MM.1S (cell line): ENCODE measurements around the gene ALPI.

ENCODE experiments used
- CTCF ChIP-seq: fragments of 300-600 bp; sonication (generic); IDR thresholded peaks from 2 replicates; pipeline ENCODE4 v1.5.1; 2016; ENCODE audit warnings: antibody characterized with exemption, low read length, mixed read lengths
- EZH2 ChIP-seq: fragments of 300-600 bp; sonication (generic); optimal IDR thresholded peaks from 2 replicates; pipeline ENCODE3; 2017; ENCODE audit warnings: low read depth, mild to moderate bottlenecking, antibody characterized with exemption, low read length, mixed read lengths

- no peak for TF ChIP-seq EZH2
- TF ChIP-seq CTCF, result no peak
These were observed 4.2 kb downstream of the ALPI start for GRCh38 chr2:232460171-232460570.
